HAP-1 (cell line): Measurements from ENCODE around the gene NTM.

Source experiments
- DNase-seq, 2 experiments: peaks; one replicate each; pipeline ENCODE4 v3.0.0-alpha.2; 2016 to 2020; ENCODE audit warnings: low spot score in 2 of 2
- H3K27me3 ChIP-seq: fragments of 250-450 bp; sonication (Bioruptor Pico); 2 replicates; pipeline ENCODE4 v1.5.1; 2020; ENCODE audit warnings: low read depth, mild to moderate bottlenecking, moderate library complexity
- H3K36me3 ChIP-seq: fragments of 250-450 bp; sonication (Bioruptor Pico); replicated peaks from 2 replicates; pipeline ENCODE4 v1.5.1; 2020; ENCODE audit warnings: mild to moderate bottlenecking
- H3K4me1 ChIP-seq: fragments of 250-450 bp; sonication (Bioruptor Pico); 2 replicates; pipeline ENCODE4 v1.5.1; 2020; ENCODE audit warnings: mild to moderate bottlenecking
- H3K4me3 ChIP-seq: fragments of 250-450 bp; sonication (Bioruptor Pico); 2 replicates; pipeline ENCODE4 v1.5.1; 2020; ENCODE audit warnings: mild to moderate bottlenecking, moderate library complexity
- H3K9me3 ChIP-seq: fragments of 250-450 bp; sonication (Bioruptor Pico); 2 replicates; pipeline ENCODE4 v1.5.1; 2020; ENCODE audit warnings: mild to moderate bottlenecking, moderate library complexity
- in situ Hi-C: fragments of 300-500 bp; cut with MboI; formaldehyde crosslinking; loops from 3 replicates; pipeline ENCODE4 v1.14.3; 2020; ENCODE audit warnings: low sequenced_read_pairs, inconsistent platforms, mixed read lengths

The NTM gene

DNA sequence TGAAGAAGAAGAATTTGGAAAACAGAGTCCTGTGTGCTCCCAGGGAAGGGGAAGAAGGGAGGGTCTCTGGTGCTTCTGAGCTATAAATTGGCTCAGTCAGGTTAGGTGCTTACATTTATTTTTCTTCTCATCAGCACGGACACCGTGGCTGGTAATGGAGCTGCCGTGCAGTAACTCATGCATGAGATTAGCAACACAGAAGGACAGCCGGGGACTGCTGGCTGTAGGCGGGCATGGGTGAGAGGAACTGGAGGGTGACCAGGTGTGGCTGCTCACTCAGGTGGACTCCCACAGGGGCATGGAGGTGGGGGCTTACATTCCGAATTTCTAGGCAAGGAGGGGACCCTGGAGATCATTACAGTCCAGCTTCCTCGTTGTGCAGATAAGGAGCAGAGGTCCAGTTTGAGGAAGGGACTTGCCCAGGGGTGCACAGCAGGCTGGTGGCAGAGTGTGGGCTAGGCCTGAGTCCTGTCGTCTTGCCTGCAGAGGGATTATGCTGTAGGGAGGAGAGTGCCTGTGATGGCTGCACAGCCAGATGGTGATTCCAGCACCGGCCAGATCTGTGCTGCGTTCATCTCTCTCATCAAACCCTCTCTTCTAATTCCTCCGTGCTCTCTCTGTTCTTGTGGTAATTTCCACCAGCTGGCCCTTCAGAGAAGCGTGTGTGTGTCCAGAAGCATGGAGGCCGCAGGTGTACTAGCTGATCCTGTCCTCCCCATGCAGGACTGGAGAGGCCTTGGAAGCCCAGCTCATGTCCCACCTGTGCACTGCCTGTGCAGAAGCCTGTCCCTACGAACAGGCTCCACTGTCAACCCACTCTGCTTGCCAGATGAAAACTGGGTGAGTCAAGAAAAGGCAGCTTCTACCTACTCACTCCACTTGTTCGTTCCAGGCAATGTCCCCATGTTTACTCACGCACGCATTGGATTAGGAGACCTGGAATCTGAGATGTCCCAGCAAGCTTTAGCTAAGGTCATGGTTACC is 78.9 kb downstream of the NTM start:
- no peaks in the 10 kb centered on the region for H3K4me1 ChIP-seq
- no peak for DNase-seq
- H3K9me3 ChIP-seq = no peaks in the 10 kb centered on the region
- in situ Hi-C loops = no loop called here
- no peak overlapping the region for H3K4me3 ChIP-seq
- H3K27me3 ChIP-seq = no peaks in the 10 kb centered on the region
- no peaks in the 10 kb centered on the region for H3K36me3 ChIP-seq

DNA sequence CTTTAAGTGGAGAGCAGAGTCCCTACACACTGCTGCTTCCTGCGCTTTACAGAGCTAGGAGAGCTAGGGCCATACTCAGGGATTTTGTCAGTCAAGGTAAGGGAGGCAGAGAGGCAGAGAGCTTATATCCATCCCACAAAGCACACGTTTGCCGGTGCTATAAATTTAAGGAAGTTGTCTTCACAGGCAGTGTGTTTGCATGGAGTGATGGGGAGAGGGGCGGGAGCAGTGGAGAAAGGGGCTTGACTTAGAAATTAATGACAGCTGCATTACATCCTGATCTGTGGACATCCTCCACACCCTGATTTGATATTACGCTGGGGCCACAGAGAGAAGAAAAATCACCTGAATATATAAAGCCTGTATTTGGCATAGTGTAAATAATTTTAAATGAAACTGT is 84.1 kb downstream of the NTM start:
- no peaks in the 10 kb centered on the region for H3K9me3 ChIP-seq
- no peaks in the 10 kb centered on the region for H3K36me3 ChIP-seq
- H3K4me3 ChIP-seq = no peak overlapping the region
- in situ Hi-C loops = no loop called here
- DNase-seq = no peak
- no peaks in the 10 kb centered on the region for H3K27me3 ChIP-seq
- no peaks in the 10 kb centered on the region for H3K4me1 ChIP-seq

DNA sequence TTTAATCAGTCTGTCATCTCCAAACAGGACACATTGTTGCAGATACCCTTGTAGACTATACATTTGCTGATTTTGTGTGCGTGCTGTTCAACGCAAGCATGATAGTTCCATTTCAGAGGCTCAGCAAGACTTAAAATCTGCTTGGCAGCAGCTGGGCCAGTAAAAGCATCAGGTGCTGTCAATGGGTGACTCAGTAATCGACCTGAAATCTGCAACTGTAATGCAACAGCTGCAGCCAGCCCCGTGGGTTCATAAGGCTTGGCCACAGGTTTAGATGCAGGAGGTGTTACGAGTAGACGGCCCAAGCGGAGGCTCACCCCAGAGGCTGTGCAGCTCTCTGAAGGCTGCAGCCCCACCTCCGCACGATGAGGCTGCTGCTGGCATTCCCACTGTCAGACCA is 84.6 kb downstream of the NTM start:
- DNase-seq = no peak
- Histone ChIP-seq H3K4me3 (no peak overlapping the region), H3K4me1 (no peaks in the 10 kb centered on the region), H3K9me3 (no peaks in the 10 kb centered on the region), H3K36me3 (no peaks in the 10 kb centered on the region), H3K27me3 (no peaks in the 10 kb centered on the region)
- in situ Hi-C loops = no loop called here

DNA sequence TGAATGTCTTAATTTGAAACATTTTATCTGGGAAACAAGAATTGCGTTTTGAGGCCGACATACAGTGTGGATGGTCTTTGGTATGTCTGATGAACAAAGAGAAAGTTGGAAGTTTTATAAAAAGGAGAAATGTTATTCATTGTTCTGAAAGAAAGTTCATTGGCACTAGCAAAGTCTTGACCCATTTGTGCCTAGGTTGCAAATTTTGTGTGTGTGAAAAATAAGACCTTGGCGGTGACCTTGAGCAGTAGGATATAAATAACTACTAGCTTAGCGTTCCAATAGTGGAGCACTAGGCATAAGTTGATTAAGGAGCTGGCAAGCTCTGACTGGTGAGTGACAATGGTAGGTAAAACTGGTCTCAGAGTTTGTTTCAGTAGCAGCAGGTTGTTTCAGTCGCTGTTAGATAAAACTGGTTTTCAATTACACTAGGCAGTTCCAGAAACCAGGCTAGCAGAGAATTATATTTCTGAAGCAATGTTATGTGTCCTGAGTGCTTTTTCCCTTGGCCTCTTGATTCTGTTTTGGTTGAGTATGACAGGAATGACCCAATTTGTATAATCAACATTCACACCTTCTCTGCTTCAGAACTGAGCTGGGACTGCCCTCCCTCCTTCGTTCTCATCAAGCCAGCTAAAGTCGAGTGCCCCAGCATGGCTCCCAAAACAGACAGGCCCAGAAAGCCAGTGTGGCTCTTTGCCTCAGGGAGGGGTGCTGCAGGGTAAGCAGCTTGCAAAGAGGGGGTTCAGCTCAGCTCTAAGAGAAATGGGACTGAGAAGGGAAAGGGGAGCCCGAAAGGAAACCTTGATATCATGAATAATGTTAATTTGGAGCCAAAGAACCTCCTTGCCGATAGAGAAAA is 85.7 kb downstream of the NTM start:
- in situ Hi-C loops = no loop called here
- Histone ChIP-seq H3K36me3 (no peaks in the 10 kb centered on the region), H3K9me3 (no peaks in the 10 kb centered on the region), H3K4me3 (no peak overlapping the region), H3K27me3 (no peaks in the 10 kb centered on the region), H3K4me1 (no peaks in the 10 kb centered on the region)
- DNase-seq = no peak

DNA sequence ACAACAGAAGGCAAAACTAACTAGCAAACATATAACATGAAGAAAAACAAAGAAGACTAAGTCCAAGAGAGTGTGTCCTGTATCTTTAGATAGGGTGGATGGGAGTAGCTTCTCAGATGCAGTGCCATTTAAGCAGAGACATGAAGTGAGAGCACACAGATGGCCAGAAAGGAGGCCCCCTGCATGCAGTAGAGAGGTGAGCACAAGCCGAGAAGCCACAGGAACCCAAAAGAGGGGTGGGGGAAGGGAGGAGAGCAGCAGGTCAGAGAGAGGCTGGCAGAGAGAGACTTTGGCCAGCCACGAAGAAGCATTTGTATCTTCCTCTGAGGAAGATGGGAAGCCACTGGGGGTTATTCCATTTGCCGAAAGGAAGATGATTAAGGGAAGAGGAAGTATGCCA is 86.7 kb downstream of the NTM start:
- no peak for DNase-seq
- in situ Hi-C loops = no loop called here
- Histone ChIP-seq H3K4me1 (no peaks in the 10 kb centered on the region), H3K9me3 (no peaks in the 10 kb centered on the region), H3K27me3 (no peaks in the 10 kb centered on the region), H3K36me3 (no peaks in the 10 kb centered on the region), H3K4me3 (no peak overlapping the region)

DNA sequence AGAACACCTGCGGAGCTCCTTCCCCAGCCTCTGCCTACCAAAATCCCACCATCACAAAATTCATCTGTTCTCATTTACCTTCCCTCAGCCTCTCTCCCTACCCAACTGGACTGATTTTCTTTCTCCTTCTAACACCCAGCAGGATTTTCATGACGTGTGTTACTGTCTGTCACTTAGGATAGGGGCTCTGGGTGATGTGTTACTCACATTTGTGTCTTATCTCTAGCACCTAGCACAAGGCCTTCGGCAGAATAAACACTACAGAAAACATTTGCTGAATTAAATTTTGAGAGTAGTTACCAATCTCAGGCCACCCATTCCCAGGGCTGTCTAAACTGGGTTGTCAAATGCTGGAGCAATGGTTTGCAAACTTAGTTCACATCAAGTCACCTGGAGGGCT is 88.0 kb downstream of the NTM start:
- no peaks in the 10 kb centered on the region for H3K4me1 ChIP-seq
- H3K4me3 ChIP-seq = no peak overlapping the region
- H3K36me3 ChIP-seq = no peaks in the 10 kb centered on the region
- H3K9me3 ChIP-seq = no peaks in the 10 kb centered on the region
- no peaks in the 10 kb centered on the region for H3K27me3 ChIP-seq
- in situ Hi-C loops = no loop called here
- no peak for DNase-seq

DNA sequence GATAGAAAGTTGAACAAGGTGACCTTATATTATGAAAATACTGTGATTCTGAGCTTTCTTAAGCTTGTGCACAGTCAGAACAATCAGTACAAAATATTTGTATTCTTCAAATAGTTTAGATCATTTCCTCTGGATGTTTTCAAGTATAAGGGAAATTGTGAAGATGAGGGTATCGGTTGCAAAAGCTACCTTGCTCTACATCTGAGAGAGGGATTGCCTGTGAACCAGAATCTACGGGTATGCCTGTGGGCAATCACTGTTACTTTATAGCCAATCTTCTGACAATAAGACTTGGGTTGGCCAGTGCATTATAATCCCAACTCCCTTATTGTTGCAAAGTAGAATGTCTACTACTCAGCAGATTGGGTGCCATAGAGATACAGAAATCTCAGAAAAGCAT is 90.5 kb downstream of the NTM start:
- in situ Hi-C loops = no loop called here
- H3K9me3 ChIP-seq = no peaks in the 10 kb centered on the region
- no peak overlapping the region for H3K4me3 ChIP-seq
- no peaks in the 10 kb centered on the region for H3K36me3 ChIP-seq
- no peak for DNase-seq
- no peaks in the 10 kb centered on the region for H3K4me1 ChIP-seq
- H3K27me3 ChIP-seq = no peaks in the 10 kb centered on the region

DNA sequence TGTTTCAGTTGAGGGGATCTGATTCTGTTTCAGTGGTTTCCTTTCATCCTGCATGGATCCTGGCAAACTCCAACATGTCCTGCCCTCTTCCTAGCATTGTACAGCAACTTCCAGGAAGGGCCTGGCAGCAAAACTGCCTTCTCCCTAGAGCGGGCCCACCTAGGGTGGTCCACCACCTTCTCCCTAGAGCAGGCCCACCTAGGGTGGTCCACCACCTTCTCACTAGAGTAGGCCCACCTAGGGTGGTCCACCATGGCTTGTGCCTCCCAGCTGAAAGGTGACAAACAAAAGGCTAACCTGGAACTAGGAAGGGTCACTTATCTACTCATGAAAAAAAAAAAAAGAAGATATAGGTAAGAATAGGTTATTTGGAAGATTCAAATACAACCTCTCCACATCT is 92.2 kb downstream of the NTM start:
- Histone ChIP-seq H3K9me3 (no peaks in the 10 kb centered on the region), H3K27me3 (no peaks in the 10 kb centered on the region), H3K4me1 (no peaks in the 10 kb centered on the region), H3K36me3 (no peaks in the 10 kb centered on the region), H3K4me3 (no peak overlapping the region)
- in situ Hi-C loops = no loop called here
- DNase-seq = no peak

DNA sequence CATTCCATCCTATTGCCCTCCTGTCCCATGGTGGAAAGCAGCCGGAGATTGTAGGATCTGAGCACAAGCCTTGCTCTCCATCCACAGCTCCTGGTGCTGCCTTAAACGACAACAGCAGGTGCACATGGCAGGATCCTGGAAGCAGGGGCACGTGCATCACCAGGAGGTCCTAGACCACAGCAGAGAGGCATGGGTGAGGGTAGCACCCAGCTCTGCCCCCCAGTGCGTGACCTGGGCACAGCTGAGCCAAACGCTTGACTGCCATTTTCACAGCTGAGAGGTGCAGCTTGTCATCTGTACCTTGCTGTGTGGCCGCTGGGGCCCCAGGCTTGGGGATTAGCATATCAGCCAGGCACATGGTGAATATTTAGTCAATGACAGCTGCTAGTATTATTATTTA is 92.7 kb downstream of the NTM start:
- in situ Hi-C loops = no loop called here
- DNase-seq = no peak
- H3K36me3 ChIP-seq = no peaks in the 10 kb centered on the region
- no peaks in the 10 kb centered on the region for H3K27me3 ChIP-seq
- no peaks in the 10 kb centered on the region for H3K9me3 ChIP-seq
- no peak overlapping the region for H3K4me3 ChIP-seq
- H3K4me1 ChIP-seq = no peaks in the 10 kb centered on the region

DNA sequence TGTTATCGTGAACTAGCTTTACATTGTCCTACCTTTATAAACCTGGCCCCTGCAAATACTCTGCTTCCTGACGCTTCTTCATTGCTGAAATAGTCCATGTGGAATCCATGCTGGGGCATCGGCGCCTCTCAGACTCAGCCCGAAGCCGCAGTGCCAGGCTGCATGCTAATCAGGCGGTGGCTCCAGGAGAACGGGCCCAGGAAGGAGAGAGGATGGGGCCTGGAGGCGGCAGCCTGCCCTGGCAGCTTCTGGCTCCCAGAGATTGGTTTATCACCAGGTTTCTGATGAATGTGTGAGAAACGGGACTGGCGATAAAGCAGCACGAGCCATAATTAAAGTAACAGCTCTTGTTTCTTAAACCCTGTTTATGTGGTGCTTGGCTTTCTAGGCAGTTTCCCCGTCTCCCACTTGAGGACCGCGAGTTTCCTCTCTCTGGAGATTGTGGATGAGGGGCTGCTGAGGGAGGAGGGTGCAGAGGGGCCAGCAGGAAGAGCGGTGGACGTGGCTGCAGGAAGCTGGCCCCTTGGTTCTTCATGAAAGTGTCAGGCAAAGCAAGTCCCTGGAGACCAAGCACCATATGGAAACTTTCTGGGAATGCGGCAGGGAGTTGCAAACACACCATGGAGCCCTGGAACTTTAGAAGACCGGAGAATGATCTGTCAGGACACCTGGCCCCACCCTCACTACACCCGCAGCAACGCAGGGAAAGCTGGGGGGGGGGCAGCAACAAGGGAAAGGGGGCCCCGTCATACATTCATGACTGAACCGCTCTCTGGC is 93.4 kb downstream of the NTM start:
- no peak for DNase-seq
- no peaks in the 10 kb centered on the region for H3K27me3 ChIP-seq
- in situ Hi-C loops = no loop called here

DNA sequence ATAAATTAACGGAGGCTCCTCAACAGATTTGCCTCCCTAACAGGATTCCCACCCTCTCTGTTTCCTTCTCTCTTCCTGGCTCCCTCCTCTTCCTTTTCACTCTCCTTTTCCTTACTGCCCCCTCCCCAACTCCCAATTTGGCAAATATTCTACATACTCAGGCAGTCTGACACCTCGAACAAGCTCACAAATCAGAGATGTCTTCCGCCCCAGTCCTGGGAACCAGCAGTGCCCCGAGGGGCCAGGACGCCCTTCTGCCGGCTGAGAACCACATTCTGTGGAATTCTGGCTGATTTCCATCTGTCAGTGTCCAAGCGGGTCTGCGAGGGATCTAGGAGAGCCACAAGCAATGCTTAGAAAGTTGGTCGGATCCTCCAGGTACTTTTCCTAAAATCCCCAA is 94.0 kb downstream of the NTM start:
- Histone ChIP-seq H3K27me3 (no peaks in the 10 kb centered on the region), H3K9me3 (no peaks in the 10 kb centered on the region), H3K36me3 (no peaks in the 10 kb centered on the region), H3K4me3 (no peak overlapping the region), H3K4me1 (no peaks in the 10 kb centered on the region)
- in situ Hi-C loops = no loop called here
- DNase-seq = no peak

More for the DNA sequence above, 93.4 kb downstream of the NTM start:
- Histone ChIP-seq H3K9me3 (no peaks in the 10 kb centered on the region), H3K4me1 (no peaks in the 10 kb centered on the region), H3K4me3 (no peak overlapping the region), H3K36me3 (no peaks in the 10 kb centered on the region)

DNA sequence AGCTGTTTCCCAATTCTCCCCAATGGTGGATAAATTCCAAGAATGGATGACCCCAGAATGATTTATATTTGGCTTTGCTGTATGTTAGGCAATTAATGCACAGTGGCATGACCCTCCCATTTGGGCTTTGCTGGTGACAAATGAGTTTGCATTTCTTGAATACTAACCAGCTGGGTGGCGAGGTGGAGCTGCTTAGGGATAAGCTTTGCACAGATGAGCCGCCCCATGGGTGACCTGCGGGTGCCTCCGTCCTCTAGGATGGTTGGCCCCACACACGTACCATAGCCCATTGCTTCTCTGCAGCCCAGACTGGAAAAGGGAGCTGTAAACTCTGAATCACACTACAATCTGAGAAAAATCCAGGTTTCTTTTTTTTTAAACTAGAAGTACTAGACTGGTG is 94.6 kb downstream of the NTM start:
- no peak for DNase-seq
- H3K4me1 ChIP-seq = no peaks in the 10 kb centered on the region
- no peaks in the 10 kb centered on the region for H3K27me3 ChIP-seq
- H3K9me3 ChIP-seq = no peaks in the 10 kb centered on the region
- no peaks in the 10 kb centered on the region for H3K36me3 ChIP-seq
- in situ Hi-C loops = no loop called here
- no peak overlapping the region for H3K4me3 ChIP-seq

DNA sequence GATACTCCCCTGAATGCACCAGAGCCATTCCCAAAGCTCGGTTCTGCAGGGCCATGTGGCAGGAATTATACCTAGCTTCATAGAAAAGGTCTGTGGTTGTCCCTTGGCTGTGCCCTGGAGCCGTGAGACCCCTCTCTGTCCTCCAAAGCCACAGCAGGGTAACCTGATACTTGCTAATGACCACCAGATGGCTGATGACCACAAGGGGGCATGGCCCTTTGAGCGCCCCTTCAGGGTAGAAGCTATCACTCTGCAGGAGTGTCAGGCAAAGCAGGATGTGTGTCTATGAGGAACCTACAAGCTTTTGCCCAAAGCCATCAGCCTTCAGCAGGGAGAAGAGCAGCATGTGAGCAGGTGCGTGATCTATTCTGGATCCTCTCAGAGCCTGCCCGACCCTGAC is 95.3 kb downstream of the NTM start:
- Histone ChIP-seq H3K36me3 (no peaks in the 10 kb centered on the region), H3K4me1 (no peaks in the 10 kb centered on the region), H3K9me3 (no peaks in the 10 kb centered on the region), H3K27me3 (no peaks in the 10 kb centered on the region), H3K4me3 (no peak overlapping the region)
- DNase-seq = no peak
- in situ Hi-C loops = no loop called here
